K562 (cell line): ENCODE data around the gene SETD7.

Source experiments
- E2F3 ChIP-seq: fragments of 250-450 bp; sonication (Bioruptor Pico); IDR thresholded peaks from 2 replicates; pipeline ENCODE4 v1.4.0; 2020; ENCODE audit warnings: mild to moderate bottlenecking
- ERF ChIP-seq: fragments of 450-650 bp; formaldehyde crosslinking; IDR thresholded peaks from 2 replicates; pipeline ENCODE4 v1.4.0; 2020; ENCODE audit warnings: mild to moderate bottlenecking, mixed read lengths
- TEAD4 ChIP-seq, 2 experiments: sonication (generic) in 1 of 2; formaldehyde crosslinking in 1 of 2; IDR thresholded peaks; 2 replicates each; pipeline versions ENCODE4 v1.6.1 to v1.8.0; 2012 to 2022; ENCODE audit warnings: borderline replicate concordance in 1 of 2, inconsistent platforms in 1 of 2, low read length in 1 of 2, mild to moderate bottlenecking in 1 of 2, missing genetic modification reagents in 1 of 2
- TF ChIP-seq, protein P1 (sequence below): fragments of 450-650 bp; IDR thresholded peaks from 2 replicates; pipeline ENCODE4 v1.7.1; 2018; ENCODE audit warnings: mild to moderate bottlenecking, low read depth; ENCODE audit not compliant: partially characterized antibody

DNA sequence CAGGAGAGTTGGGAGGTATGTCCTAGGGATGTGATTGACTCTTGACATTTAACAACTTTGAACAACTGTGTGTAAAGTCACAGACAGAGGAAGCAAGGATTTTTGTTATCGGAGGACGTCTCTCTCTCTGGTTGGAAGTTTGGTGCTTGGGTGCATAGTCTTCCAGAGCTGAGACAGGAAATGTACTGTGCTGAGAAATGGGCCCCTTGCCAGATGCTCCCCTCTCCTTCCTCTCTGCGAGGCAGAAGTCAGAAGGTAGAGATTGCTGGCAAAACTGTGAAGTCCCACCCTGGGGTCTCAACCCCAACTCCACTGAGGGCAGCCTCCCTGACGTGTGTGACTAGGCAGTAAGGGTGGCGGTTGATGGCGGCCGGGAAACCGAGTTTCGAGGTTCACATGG, 49.2 kb downstream of the SETD7 start:
- TF ChIP-seq, protein P1, sequence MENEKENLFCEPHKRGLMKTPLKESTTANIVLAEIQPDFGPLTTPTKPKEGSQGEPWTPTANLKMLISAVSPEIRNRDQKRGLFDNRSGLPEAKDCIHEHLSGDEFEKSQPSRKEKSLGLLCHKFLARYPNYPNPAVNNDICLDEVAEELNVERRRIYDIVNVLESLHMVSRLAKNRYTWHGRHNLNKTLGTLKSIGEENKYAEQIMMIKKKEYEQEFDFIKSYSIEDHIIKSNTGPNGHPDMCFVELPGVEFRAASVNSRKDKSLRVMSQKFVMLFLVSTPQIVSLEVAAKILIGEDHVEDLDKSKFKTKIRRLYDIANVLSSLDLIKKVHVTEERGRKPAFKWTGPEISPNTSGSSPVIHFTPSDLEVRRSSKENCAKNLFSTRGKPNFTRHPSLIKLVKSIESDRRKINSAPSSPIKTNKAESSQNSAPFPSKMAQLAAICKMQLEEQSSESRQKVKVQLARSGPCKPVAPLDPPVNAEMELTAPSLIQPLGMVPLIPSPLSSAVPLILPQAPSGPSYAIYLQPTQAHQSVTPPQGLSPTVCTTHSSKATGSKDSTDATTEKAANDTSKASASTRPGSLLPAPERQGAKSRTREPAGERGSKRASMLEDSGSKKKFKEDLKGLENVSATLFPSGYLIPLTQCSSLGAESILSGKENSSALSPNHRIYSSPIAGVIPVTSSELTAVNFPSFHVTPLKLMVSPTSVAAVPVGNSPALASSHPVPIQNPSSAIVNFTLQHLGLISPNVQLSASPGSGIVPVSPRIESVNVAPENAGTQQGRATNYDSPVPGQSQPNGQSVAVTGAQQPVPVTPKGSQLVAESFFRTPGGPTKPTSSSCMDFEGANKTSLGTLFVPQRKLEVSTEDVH, result no peak
- TF ChIP-seq TEAD4 (IDR thresholded peaks at IDR 0.05; ENCODE audit: low read length), result no peak
- TF ChIP-seq TEAD4 (CRISPR knock-in tag; IDR thresholded peaks at IDR 0.05; ENCODE audit: borderline replicate concordance), result no peak
- TF ChIP-seq ERF (CRISPR knock-in tag), result no peak
- TF ChIP-seq E2F3, result no peak
